ENCODE measurements around the gene NR5A2.

NR5A2 gene

DNA sequence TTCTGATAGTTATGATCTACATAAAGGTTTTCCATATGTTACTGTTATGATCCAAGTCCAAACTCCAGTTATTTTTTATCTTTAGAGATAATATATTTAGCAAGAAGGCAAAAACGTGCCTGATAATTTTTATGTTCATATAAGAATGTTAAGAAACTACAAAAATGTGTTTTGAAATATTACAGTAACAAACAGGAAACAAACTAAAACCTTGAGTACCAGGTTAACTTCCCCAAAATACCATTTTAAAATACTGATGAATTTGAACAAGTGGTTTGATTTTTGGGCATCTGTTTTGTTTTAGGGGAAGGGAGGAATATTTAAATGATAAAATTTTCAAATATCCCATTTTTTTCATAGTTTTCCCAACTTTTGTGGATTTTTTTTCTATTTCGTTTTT is 124.8 kb downstream of the NR5A2 start:
- Histone ChIP-seq H3K36me3 (ENCODE audit: insufficient read depth, low read depth, low read length) (no peaks in the 10 kb centered on the region), H3K9ac (ENCODE audit: low read depth, low read length) (no peak overlapping the region), H3K4me1 (ENCODE audit: insufficient read depth, low read length) (no peaks in the 10 kb centered on the region), H3K27me3 (ENCODE audit: insufficient read depth, low read length) (no peaks in the 10 kb centered on the region), H3K4me3 (ENCODE audit: low read length) (no peak overlapping the region), H3K9me3 (ENCODE audit: insufficient read depth, low read depth, low read length) (no peaks in the 10 kb centered on the region), H3K27ac (ENCODE audit: low read length) (no peak overlapping the region)

DNA sequence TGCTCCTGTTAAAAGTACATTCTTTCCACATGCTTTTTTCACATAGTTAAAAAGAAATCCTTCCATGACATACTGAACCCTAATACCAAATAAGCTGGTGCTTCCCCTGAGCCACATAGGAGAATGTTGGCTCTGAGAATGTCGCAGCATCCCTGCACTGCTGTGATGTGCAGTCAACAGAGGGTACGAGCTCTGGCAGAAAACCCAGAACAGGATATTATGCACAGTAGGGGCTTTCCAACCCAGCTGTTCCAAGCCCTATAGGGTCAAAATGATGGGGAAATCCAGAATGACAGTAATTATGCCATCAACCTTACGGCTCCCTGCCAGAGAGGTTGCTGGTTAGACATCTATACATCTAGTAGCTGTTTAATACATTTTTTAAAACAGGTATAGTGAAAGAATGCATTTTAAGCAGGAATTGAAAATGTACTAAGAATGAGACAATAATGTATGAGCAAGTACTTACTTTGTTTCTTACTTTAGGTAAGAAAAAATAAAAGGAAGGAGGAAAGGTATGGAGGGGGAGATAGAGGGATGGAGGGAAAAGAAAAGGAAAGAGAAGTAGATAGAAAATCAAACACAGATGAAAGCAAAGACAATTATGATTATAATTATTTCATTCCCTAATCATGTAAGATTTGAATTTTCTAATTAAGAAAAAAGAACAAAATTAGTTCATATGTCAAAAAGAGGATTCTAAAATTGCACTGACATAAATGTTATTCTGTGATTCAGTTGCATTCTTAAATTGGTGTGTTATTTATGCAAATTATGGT is 126.0 kb downstream of the NR5A2 start:
- Histone ChIP-seq H3K27ac (ENCODE audit: low read length) (no peak overlapping the region), H3K4me3 (ENCODE audit: low read length) (no peak overlapping the region), H3K36me3 (ENCODE audit: insufficient read depth, low read depth, low read length) (no peaks in the 10 kb centered on the region), H3K4me1 (ENCODE audit: insufficient read depth, low read length) (no peaks in the 10 kb centered on the region), H3K9me3 (ENCODE audit: insufficient read depth, low read depth, low read length) (no peaks in the 10 kb centered on the region), H3K27me3 (ENCODE audit: insufficient read depth, low read length) (no peaks in the 10 kb centered on the region), H3K9ac (ENCODE audit: low read depth, low read length) (no peak overlapping the region)

DNA sequence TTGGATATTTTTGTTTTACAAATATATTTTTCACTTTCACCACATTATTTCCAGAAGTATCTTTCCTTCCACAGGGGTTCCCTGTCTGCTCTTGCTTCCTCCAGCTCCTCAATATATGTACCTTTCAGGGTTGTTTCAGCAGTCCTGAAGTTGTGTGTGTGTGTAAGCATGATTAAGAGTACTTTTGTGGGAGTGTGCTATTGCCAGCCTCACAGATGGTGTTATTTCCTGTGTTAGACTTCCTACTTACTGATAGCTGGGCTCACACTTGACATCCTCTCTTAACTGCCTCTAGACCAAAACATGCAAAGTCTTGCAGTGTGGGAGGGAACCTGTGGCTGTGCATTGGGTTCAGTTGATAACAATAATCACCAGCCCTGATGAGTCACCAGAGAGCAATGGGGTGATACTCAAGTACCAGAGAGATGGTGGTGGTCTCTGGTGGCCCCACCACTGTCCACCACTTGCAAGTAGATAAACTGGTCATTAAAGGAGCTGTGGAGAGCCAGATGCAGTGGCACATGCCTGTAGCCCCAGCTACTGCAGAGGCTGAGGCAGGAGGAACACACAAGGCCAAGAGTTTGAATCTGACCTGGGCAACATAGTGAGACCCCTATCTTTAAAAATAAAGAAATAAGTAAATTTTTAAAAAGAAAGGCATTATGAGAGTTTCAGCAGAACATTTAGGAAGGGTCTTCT is 126.7 kb downstream of the NR5A2 start:
- H3K27ac ChIP-seq (ENCODE audit: low read length): no peak overlapping the region
- no peaks in the 10 kb centered on the region for H3K4me1 ChIP-seq (ENCODE audit: insufficient read depth, low read length)
- H3K27me3 ChIP-seq (ENCODE audit: insufficient read depth, low read length): no peaks in the 10 kb centered on the region
- no peak overlapping the region for H3K4me3 ChIP-seq (ENCODE audit: low read length)
- no peaks in the 10 kb centered on the region for H3K9me3 ChIP-seq (ENCODE audit: insufficient read depth, low read depth, low read length)
- no peaks in the 10 kb centered on the region for H3K36me3 ChIP-seq (ENCODE audit: insufficient read depth, low read depth, low read length)
- H3K9ac ChIP-seq (ENCODE audit: low read depth, low read length): no peak overlapping the region

DNA sequence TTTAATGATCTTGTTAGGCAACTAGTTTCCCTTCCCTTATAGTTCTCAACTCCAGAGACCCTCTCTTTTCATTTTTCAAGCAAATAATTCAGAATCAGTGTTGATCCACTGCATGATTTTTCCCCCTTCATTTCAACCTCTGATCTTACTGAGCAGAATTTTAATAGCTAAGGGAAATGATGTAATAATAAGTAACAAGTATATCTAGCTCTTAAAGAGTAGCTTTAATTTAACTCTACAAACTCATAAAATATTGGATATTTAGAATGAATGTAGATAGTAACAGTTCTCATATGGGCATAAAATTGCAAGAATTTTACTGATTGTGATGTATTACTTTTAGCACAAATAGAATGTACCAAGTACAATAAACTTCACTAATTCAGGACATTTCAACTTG is 130.2 kb downstream of the NR5A2 start:
- Histone ChIP-seq H3K9ac (ENCODE audit: low read depth, low read length) (no peak overlapping the region), H3K27me3 (ENCODE audit: insufficient read depth, low read length) (no peaks in the 10 kb centered on the region), H3K4me1 (ENCODE audit: insufficient read depth, low read length) (peaks cover 6% of the 10 kb centered on the region; the same call in 1 of the 2 replicates), H3K36me3 (ENCODE audit: insufficient read depth, low read depth, low read length) (no peaks in the 10 kb centered on the region), H3K27ac (ENCODE audit: low read length) (no peak overlapping the region), H3K9me3 (ENCODE audit: insufficient read depth, low read depth, low read length) (no peaks in the 10 kb centered on the region), H3K4me3 (ENCODE audit: low read length) (no peak overlapping the region)

DNA sequence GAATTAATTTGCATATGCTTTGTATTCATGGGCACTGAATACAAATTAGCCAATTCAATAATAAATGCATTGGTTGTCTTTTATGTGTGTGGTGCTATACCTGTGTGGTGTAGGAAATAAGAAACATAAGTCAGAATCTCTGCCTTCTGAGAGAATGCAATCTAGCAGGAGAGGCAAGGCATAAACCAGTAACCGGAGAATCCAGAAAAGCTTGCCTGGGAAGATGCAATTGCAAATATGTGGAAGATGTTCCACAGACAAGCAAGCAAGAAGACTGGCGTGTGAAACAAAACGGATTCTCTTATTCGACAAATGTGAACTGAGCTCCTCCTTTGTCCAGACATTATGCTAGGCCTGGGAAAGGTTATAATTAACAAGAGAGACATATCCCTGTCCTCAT is 134.3 kb downstream of the NR5A2 start:
- no peaks in the 10 kb centered on the region for H3K27me3 ChIP-seq (ENCODE audit: insufficient read depth, low read length)
- no peaks in the 10 kb centered on the region for H3K9me3 ChIP-seq (ENCODE audit: insufficient read depth, low read depth, low read length)
- H3K36me3 ChIP-seq (ENCODE audit: insufficient read depth, low read depth, low read length): no peaks in the 10 kb centered on the region
- H3K27ac ChIP-seq (ENCODE audit: low read length): no peak overlapping the region
- H3K4me1 ChIP-seq (ENCODE audit: insufficient read depth, low read length): peaks cover 6% of the 10 kb centered on the region; the same call in 1 of the 2 replicates
- H3K9ac ChIP-seq (ENCODE audit: low read depth, low read length): no peak overlapping the region
- H3K4me3 ChIP-seq (ENCODE audit: low read length): no peak overlapping the region

DNA sequence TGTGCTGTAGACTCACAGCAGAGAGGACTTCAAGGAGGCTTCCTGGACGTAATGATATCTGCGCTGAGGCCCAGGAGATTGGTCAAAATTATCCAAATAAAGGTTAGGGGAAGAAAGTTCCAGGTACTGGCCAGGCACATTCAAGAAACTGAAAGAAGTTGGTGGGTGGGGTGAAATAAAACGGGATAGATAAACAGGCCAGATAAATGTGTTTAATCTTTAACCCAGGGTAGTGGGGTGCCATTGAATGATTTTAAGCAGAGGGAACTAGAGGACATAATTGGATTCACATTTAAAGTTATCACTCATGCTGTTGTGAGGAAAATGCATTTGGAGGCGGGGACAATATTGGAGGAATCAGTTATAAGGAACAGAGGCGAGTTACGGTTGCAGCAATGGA is 134.7 kb downstream of the NR5A2 start:
- Histone ChIP-seq H3K4me1 (ENCODE audit: insufficient read depth, low read length) (peaks cover 6% of the 10 kb centered on the region; the same call in 1 of the 2 replicates), H3K27ac (ENCODE audit: low read length) (no peak overlapping the region), H3K9me3 (ENCODE audit: insufficient read depth, low read depth, low read length) (no peaks in the 10 kb centered on the region), H3K4me3 (ENCODE audit: low read length) (no peak overlapping the region), H3K27me3 (ENCODE audit: insufficient read depth, low read length) (no peaks in the 10 kb centered on the region), H3K9ac (ENCODE audit: low read depth, low read length) (no peak overlapping the region), H3K36me3 (ENCODE audit: insufficient read depth, low read depth, low read length) (no peaks in the 10 kb centered on the region)

DNA sequence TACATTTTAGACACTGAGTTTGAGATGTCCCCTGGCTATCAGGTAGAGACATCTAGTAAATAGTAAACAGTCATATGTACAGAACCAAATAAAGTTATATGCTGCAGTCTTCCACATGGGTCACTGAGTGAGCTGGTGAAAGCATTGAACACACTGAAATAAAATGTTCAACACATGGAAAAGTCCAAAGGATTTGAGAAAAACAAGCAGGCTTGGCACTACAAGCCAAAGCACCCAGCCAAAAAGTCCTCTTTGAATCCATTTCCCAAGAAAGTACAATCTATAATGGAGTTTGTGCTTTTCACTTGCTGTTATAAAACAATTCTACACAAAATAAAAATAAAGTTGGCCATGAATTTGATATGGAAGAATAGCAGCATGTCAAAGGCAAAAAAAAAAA is 135.4 kb downstream of the NR5A2 start:
- no peak overlapping the region for H3K4me3 ChIP-seq (ENCODE audit: low read length)
- no peak overlapping the region for H3K9ac ChIP-seq (ENCODE audit: low read depth, low read length)
- H3K4me1 ChIP-seq (ENCODE audit: insufficient read depth, low read length): peaks cover 6% of the 10 kb centered on the region; the same call in 1 of the 2 replicates
- no peaks in the 10 kb centered on the region for H3K27me3 ChIP-seq (ENCODE audit: insufficient read depth, low read length)
- H3K9me3 ChIP-seq (ENCODE audit: insufficient read depth, low read depth, low read length): no peaks in the 10 kb centered on the region
- H3K36me3 ChIP-seq (ENCODE audit: insufficient read depth, low read depth, low read length): no peaks in the 10 kb centered on the region
- H3K27ac ChIP-seq (ENCODE audit: low read length): no peak overlapping the region

DNA sequence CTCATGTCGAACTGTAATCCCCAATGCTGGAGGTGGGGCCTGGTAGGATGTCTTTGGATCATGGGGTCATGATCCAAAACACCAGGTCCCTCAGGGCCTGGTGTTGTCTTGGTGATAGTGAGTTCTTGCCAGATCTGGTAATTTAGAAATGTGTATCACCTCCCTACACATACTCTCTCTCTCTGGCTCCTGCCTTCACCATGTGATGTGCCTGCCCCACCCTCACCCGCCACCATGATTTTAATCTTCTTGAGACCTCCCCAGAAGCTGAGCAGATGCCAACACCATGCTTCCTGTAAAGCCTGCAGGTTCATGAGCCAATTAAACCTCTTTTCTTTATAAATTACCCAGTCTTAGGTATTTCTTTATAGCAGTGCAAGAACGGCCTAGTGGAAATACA is 136.4 kb downstream of the NR5A2 start:
- Histone ChIP-seq H3K9me3 (ENCODE audit: insufficient read depth, low read depth, low read length) (no peaks in the 10 kb centered on the region), H3K4me3 (ENCODE audit: low read length) (no peak overlapping the region), H3K36me3 (ENCODE audit: insufficient read depth, low read depth, low read length) (no peaks in the 10 kb centered on the region), H3K9ac (ENCODE audit: low read depth, low read length) (no peak overlapping the region), H3K4me1 (ENCODE audit: insufficient read depth, low read length) (peaks cover 6% of the 10 kb centered on the region; the same call in 1 of the 2 replicates), H3K27ac (ENCODE audit: low read length) (no peak overlapping the region), H3K27me3 (ENCODE audit: insufficient read depth, low read length) (no peaks in the 10 kb centered on the region)

DNA sequence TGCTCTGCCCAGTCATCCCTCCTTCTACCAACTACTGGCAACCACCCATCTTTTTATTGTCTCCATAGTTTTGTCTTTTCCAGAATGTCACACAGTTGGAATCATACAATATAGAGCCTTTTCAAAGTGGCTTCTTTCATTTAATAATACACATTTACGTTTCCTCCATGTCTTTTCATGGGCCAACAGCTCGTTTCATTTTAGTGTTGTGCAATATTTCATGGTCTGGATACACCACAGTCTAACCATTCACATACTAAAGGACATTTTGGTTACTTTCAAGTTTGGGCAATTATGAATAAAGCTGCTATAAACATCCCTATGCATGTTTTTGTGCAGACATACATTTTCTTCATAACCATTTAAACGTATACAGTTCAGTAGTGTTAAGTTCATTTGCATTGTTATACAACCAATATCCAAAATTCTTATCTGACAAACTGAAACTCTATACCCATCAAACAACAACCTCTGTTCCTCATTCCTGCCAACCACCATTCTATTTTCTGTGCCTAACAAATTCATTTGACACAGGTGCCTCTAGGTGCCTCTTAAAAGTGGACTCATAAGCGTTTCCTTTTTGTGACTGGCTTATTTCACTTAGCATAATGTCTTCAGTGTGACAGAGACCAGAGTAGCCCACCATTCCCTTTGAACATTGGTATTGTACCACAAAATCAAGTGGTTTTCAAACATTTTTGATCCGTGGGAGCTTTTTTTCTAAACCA is 138.1 kb downstream of the NR5A2 start:
- H3K4me1 ChIP-seq (ENCODE audit: insufficient read depth, low read length): peaks cover under 1% of the 10 kb centered on the region; the same call in 1 of the 2 replicates
- no peaks in the 10 kb centered on the region for H3K9me3 ChIP-seq (ENCODE audit: insufficient read depth, low read depth, low read length)
- no peak overlapping the region for H3K27ac ChIP-seq (ENCODE audit: low read length)
- no peaks in the 10 kb centered on the region for H3K36me3 ChIP-seq (ENCODE audit: insufficient read depth, low read depth, low read length)
- no peak overlapping the region for H3K4me3 ChIP-seq (ENCODE audit: low read length)
- no peak overlapping the region for H3K9ac ChIP-seq (ENCODE audit: low read depth, low read length)
- no peaks in the 10 kb centered on the region for H3K27me3 ChIP-seq (ENCODE audit: insufficient read depth, low read length)

DNA sequence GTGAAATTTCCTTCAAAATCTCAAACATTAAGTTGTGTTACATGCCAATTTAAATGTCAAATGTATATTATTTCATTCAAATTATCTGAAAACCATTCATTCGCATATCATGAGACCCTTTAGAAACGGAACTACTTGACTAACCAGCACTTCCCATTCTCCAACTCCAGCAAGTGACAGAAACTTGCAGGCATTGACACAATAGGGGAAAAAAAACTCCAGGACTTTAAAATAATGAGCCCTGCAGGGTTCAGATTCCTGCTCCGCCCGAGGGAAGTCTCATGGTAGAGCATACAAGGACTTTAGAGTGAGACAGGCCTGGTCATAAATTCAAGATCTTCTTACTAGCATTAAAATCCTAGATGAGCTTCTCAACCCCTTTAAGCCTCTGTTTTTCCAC is 138.9 kb downstream of the NR5A2 start:
- H3K36me3 ChIP-seq (ENCODE audit: insufficient read depth, low read depth, low read length): no peaks in the 10 kb centered on the region
- no peaks in the 10 kb centered on the region for H3K4me1 ChIP-seq (ENCODE audit: insufficient read depth, low read length)
- H3K9ac ChIP-seq (ENCODE audit: low read depth, low read length): no peak overlapping the region
- H3K27ac ChIP-seq (ENCODE audit: low read length): no peak overlapping the region
- no peak overlapping the region for H3K4me3 ChIP-seq (ENCODE audit: low read length)
- no peaks in the 10 kb centered on the region for H3K9me3 ChIP-seq (ENCODE audit: insufficient read depth, low read depth, low read length)
- H3K27me3 ChIP-seq (ENCODE audit: insufficient read depth, low read length): no peaks in the 10 kb centered on the region

DNA sequence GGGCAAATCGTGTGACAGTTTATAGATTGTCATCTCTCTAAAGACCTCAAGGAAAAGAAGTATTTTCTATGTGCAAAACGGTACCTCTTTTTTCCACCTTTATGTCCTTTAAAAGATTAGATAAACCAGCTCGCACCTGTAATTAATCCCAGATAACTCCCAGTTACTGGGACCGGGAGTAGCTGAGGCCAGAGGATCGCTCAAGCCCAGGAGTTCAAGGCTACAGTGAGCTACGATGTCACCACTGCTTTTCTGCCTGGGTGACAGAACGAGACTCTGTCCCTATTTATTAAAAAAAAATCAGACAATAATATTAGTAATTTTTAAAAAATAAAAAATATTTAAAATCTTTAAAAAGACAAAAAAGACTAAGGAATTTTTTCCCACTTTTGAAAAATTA is 141.4 kb downstream of the NR5A2 start:
- Histone ChIP-seq H3K27ac (ENCODE audit: low read length) (no peak overlapping the region), H3K9ac (ENCODE audit: low read depth, low read length) (no peak overlapping the region), H3K9me3 (ENCODE audit: insufficient read depth, low read depth, low read length) (no peaks in the 10 kb centered on the region), H3K27me3 (ENCODE audit: insufficient read depth, low read length) (no peaks in the 10 kb centered on the region), H3K4me3 (ENCODE audit: low read length) (no peak overlapping the region), H3K4me1 (ENCODE audit: insufficient read depth, low read length) (no peaks in the 10 kb centered on the region; the same call in 1 of the 2 replicates), H3K36me3 (ENCODE audit: insufficient read depth, low read depth, low read length) (no peaks in the 10 kb centered on the region)
